Prostate gland (tissue), 2 donors: Measurements from ENCODE around the gene XRCC4.

Experiments used
- CTCF ChIP-seq, 4 experiments: fragments of 200-600 bp in 2 of 4; fragments of 450-650 bp in 2 of 4; sonication (generic) in 2 of 4; IDR thresholded peaks; 1 replicate in 3 of 4; 2 replicates in 1 of 4; pipeline ENCODE4 v1.5.1; 2016 to 2019; ENCODE audit warnings: antibody characterized with exemption in 4 of 4, mild to moderate bottlenecking in 2 of 4, moderate library complexity in 2 of 4
- POLR2A ChIP-seq: fragments of 450-650 bp; IDR thresholded peaks from one replicate; pipeline ENCODE4 v1.6.1; 2016; ENCODE audit warnings: antibody characterized with exemption, mild to moderate bottlenecking
- POLR2AphosphoS5 ChIP-seq: sonication (generic); formaldehyde crosslinking; IDR thresholded peaks from one replicate; pipeline ENCODE4 v1.6.1; 2017; ENCODE audit warnings: antibody characterized with exemption

GRCh38 chr5:83388608-83389007 lies 311.3 kb downstream of the XRCC4 start:
- TF ChIP-seq POLR2A (no peak), POLR2AphosphoS5 (no peak), CTCF (IDR thresholded peaks at IDR 0.05) (no peak)
